GM12878 (cell line): ENCODE measurements around the gene TRIM62. TPM values are rescaled to one million over a fixed set of nuclear protein-coding genes. Genes with fewer than 3 reads are reported as not detected.

Source experiments
- ATAC-seq: fragments of 200-7000 bp; cut with Tn5 transposase; 3 replicates; pipeline ENCODE4 v1.9.1; 2020; ENCODE audit warnings: mild to moderate bottlenecking, moderate library complexity
- BruUV-seq: library from RNA; stranded (reverse); fragments of 400-500 nt; replicated peaks from 2 replicates; lab custom pipeline; 2021; lab: Mats Ljungman, UMichigan
- CTCF ChIA-PET: fragments of 300-600 bp; sonication (Branson Sonifier 250); formaldehyde crosslinking; extraction: SDS; loops from one replicate; lab custom pipeline; 2021; ENCODE audit warnings: inconsistent platforms; lab: Yijun Ruan, JAX
- POLR2A ChIA-PET: fragments of 350-600 bp; formaldehyde crosslinking; extraction: SDS; loops from one replicate; lab custom pipeline; 2021; ENCODE audit warnings: inconsistent platforms; lab: Charles Lee
- RAD21 ChIA-PET: fragments of 300-600 bp; sonication (Branson Sonifier 250); formaldehyde crosslinking; loops from one replicate; lab custom pipeline; 2023; ENCODE audit warnings: antibody characterized with exemption; ENCODE audit not compliant: unreplicated experiment; lab: Charles Lee
- SMC1A ChIA-PET: fragments of 300-600 bp; sonication (Branson Sonifier 250); formaldehyde crosslinking; loops from one replicate; lab custom pipeline; 2023; ENCODE audit not compliant: unreplicated experiment, uncharacterized antibody; lab: Charles Lee
- DNase-seq: peaks from one replicate; pipeline ENCODE4 v3.0.0-alpha.2; 2011; ENCODE audit warnings: low read depth, low spot score
- FAIRE-seq: peaks from 3 replicates; lab custom pipeline; 2011; peaks lifted over from hg19 to GRCh38; lab: Jason Lieb, UNC
- H2AFZ ChIP-seq: 2 replicates; pipeline ENCODE4 v1.6.0; 2011; ENCODE audit warnings: low read depth, low read length, control low read depth; ENCODE audit not compliant: control insufficient read depth
- H3K27ac ChIP-seq: 2 replicates; pipeline ENCODE4 v1.5.1; 2011; ENCODE audit warnings: control low read depth; ENCODE audit not compliant: control insufficient read depth, insufficient read depth
- H3K27me3 ChIP-seq, 2 experiments: replicated peaks in 1 of 2; 2 replicates each; pipeline versions ENCODE4 v1.6.0 to v1.6.1; 2011; ENCODE audit warnings: low read length in 1 of 2; ENCODE audit not compliant: control insufficient read depth in 2 of 2, insufficient read depth in 2 of 2
- H3K36me3 ChIP-seq, 2 experiments: 2 replicates each; pipeline ENCODE4 v1.5.1; 2011; ENCODE audit warnings: low read length in 1 of 2; ENCODE audit not compliant: control insufficient read depth in 2 of 2, insufficient read depth in 2 of 2
- H3K4me1 ChIP-seq: 2 replicates; pipeline ENCODE4 v1.6.1; 2011; ENCODE audit warnings: mild to moderate bottlenecking, low read length, moderate library complexity, mixed read lengths; ENCODE audit not compliant: control insufficient read depth, insufficient read depth
- H3K4me2 ChIP-seq: 2 replicates; pipeline ENCODE4 v1.6.0; 2011; ENCODE audit warnings: control low read depth; ENCODE audit not compliant: control insufficient read depth, insufficient read depth
- H3K4me3 ChIP-seq: fragments of 200-600 bp; sonication (generic); 2 replicates; pipeline ENCODE4 v1.5.1; 2016
- H3K79me2 ChIP-seq: 2 replicates; pipeline ENCODE4 v1.6.0; 2011; ENCODE audit warnings: low read length; ENCODE audit not compliant: control insufficient read depth, insufficient read depth
- H3K9ac ChIP-seq: 2 replicates; pipeline ENCODE4 v1.8.0; 2011; ENCODE audit warnings: low read length, control low read depth, mixed read lengths; ENCODE audit not compliant: control insufficient read depth, insufficient read depth
- H3K9me3 ChIP-seq: replicated peaks from 3 replicates; pipeline ENCODE4 v1.5.1; 2011; ENCODE audit warnings: mild to moderate bottlenecking, low read length; ENCODE audit not compliant: control insufficient read depth, insufficient read depth
- H4K20me1 ChIP-seq: 2 replicates; pipeline ENCODE4 v1.6.0; 2011; ENCODE audit not compliant: control insufficient read depth, insufficient read depth
- DPF2 ChIP-seq: fragments of 450-650 bp; IDR thresholded peaks from 2 replicates; pipeline ENCODE4 v1.6.1; 2017; ENCODE audit warnings: mild to moderate bottlenecking
- E4F1 ChIP-seq: fragments of 450-650 bp; IDR thresholded peaks from 2 replicates; pipeline ENCODE4 v1.6.1; 2018; ENCODE audit warnings: borderline replicate concordance, mild to moderate bottlenecking; ENCODE audit not compliant: partially characterized antibody
- MXI1 ChIP-seq: fragments of 150-350 bp; IDR thresholded peaks from 2 replicates; pipeline ENCODE4 v1.6.1; 2011; ENCODE audit warnings: low read depth, mild to moderate bottlenecking, inconsistent platforms, low read length, improper control_type of control experiment
- NFYA ChIP-seq: IDR thresholded peaks from 2 replicates; pipeline ENCODE4 v1.6.1; 2011; ENCODE audit warnings: low read depth, mild to moderate bottlenecking, low read length, improper control_type of control experiment, borderline replicate concordance
- PAX5 ChIP-seq: IDR thresholded peaks from 2 replicates; pipeline ENCODE4 v1.6.1; 2011; ENCODE audit warnings: low read depth, low read length, borderline replicate concordance
- PKNOX1 ChIP-seq: fragments of 450-650 bp; IDR thresholded peaks from 2 replicates; pipeline ENCODE4 v1.6.1; 2016; ENCODE audit warnings: mild to moderate bottlenecking
- RAD21 ChIP-seq: IDR thresholded peaks from 2 replicates; pipeline ENCODE4 v1.6.1; 2011; ENCODE audit warnings: mild to moderate bottlenecking, low read depth, low read length, moderate library complexity; ENCODE audit not compliant: insufficient read depth
- RUNX3 ChIP-seq: IDR thresholded peaks from 2 replicates; pipeline ENCODE4 v1.6.1; 2012; ENCODE audit warnings: low read length, inconsistent platforms
- TAF1 ChIP-seq: IDR thresholded peaks from 2 replicates; pipeline ENCODE4 v1.6.1; 2011; ENCODE audit warnings: mild to moderate bottlenecking, low read depth, low read length, borderline replicate concordance
- TCF3 ChIP-seq: IDR thresholded peaks from 2 replicates; pipeline ENCODE4 v1.6.1; 2012; ENCODE audit warnings: low read depth, mild to moderate bottlenecking, low read length, borderline replicate concordance; ENCODE audit not compliant: insufficient read depth
- USF1 ChIP-seq: IDR thresholded peaks from 2 replicates; pipeline ENCODE4 v1.6.1; 2011; ENCODE audit warnings: borderline replicate concordance, low read depth, mild to moderate bottlenecking, moderate library complexity, mixed read lengths, low read length; ENCODE audit not compliant: insufficient read depth; ENCODE audit errors: extremely low read length
- YY1 ChIP-seq: IDR thresholded peaks from 2 replicates; pipeline ENCODE4 v1.6.1; 2011; ENCODE audit warnings: low read depth, mild to moderate bottlenecking, low read length
- WGBS: methylation state at CpG from one replicate; pipeline ENCODE4 v1.1.6; 2016; ENCODE audit warnings: low lambda C conversion rate; ENCODE audit not compliant: insufficient replicate concordance, insufficient coverage; ENCODE audit errors: missing lambda C conversion rate; 5-methylcytosine and 5-hydroxymethylcytosine counted together
- in situ Hi-C: fragments of 300-500 bp; cut with MboI; formaldehyde crosslinking; loops from 9 replicates; pipeline ENCODE4 v1.14.3; 2018; ENCODE audit warnings: mixed read lengths
- intact Hi-C: fragments of 100-400 bp; cut with micrococcal nuclease; formaldehyde crosslinking; loops from one replicate; pipeline ENCODE4 v1.14.2; 2022; ENCODE audit not compliant: unreplicated experiment
- polyA plus RNA-seq, 11 experiments: library from polyadenylated mRNA; depleted of rRNA in 4 of 11; unstranded in 6 of 11; stranded (reverse) in 5 of 11; fragments of >200 nt; fragmentation: Nextera tagmentation in 4 of 11; fragmentation: Illumina TruSeq in 1 of 11; extraction: Ambion mirVana in 4 of 11; extraction: Trizol in 1 of 11; gene quantifications; 1 replicate in 1 of 11; 2 replicates in 10 of 11; pipeline versions ENCODE4 v1.2.1 to v1.2.3, GENCODE V29; 2011 to 2016; ENCODE audit warnings: inconsistent platforms in 2 of 11, missing spikeins in 2 of 11, low read depth in 1 of 11
- total RNA-seq, 4 experiments: library from RNA; depleted of rRNA in 3 of 4; stranded (reverse); fragments of >200 nt in 3 of 4; fragmentation: Illumina TruSeq in 1 of 4; extraction: Trizol in 1 of 4; gene quantifications; 2 replicates each; pipeline versions ENCODE4 v1.2.1 to v1.2.3, GENCODE V29; 2013 to 2021
- TF ChIP-seq, protein P1 (sequence below): IDR thresholded peaks from 2 replicates; pipeline ENCODE4 v1.6.1; 2012; ENCODE audit warnings: low read depth, low read length, improper control_type of control experiment
- TF ChIP-seq, protein P2 (sequence below): fragments of 450-650 bp; IDR thresholded peaks from 2 replicates; pipeline ENCODE4 v1.6.1; 2017; ENCODE audit warnings: mild to moderate bottlenecking, low read depth, inconsistent platforms; ENCODE audit not compliant: poor library complexity, severe bottlenecking

TRIM62 gene
- total and polyA plus RNA-seq, 10 of the 15 experiments (the other 5 are each of a cell fraction or from before 2014, with no cell fraction given) = 0.52 to 4.2 (median 1.9) TPM

DNA sequence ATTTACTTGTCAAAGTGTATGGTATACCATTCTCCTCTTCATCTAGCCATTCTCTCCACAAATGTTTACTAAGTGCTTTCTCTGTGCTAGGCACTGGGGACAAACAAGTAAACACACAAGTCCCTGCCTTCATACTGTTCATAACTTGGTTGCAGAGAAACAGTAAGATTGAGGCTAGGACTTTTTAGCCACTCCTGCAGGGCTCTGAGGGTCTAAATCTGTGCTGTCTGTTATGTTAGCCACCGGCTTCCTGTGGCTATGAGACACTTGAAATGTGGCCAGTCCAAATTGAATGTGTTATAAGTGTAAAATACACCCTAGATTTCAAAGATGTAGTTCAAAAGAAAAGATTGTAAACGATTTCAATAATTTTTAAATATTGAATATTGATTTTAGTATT is 50.7 kb downstream of the TRIM62 start (continued):
- TF ChIP-seq USF1 (no peak), RAD21 (no peak)

DNA sequence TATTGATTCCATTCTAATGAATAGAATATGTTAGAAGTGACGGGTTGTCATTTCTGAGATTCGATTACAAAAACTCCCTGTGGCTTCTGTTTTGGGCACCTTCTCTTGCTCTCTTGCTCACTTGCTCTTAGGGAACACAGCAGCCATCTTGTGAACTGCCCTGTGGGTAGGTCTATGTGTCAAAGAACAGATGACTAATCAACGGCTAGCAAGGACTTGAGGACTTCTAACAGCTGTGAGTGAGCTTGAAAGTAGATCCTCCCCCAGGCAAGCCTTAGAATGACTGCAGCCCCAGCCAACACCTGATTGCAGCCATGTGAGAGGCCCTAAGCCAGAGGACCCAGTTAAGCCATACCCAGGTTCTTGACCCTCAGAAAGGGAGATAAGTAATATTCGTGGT is 51.5 kb downstream of the TRIM62 start:
- DNase-seq (no peak), FAIRE-seq (no peak), ATAC-seq (peak; percentile 26)
- no peaks in the 10 kb centered on the region for H3K36me3 ChIP-seq
- intact Hi-C loops = no loop called here
- H4K20me1 ChIP-seq = no peaks in the 10 kb centered on the region
- ChIA-PET CTCF (interaction anchor here (2.3 to 6.0 kb wide), 2 partner anchors 8 to 165 kb away, joined by 8 to 51 read pairs; no protein-coding TSS in a partner anchor), RAD21 (interaction anchor here (1.5 kb wide), 1 partner anchor 165 kb away, joined by 3 read pairs; no protein-coding TSS in a partner anchor), POLR2A (interaction anchor here (0.5 to 1.5 kb wide), 2 partner anchors 51 to 178 kb away, joined by 3 read pairs; no protein-coding TSS in a partner anchor), SMC1A (interaction anchor here (0.9 to 1.3 kb wide), 2 partner anchors 40 to 56 kb away, joined by 3 to 4 read pairs; no protein-coding TSS in a partner anchor)
- H3K9ac ChIP-seq = no peak overlapping the region
- H3K4me1 ChIP-seq = peaks cover 19% of the 10 kb centered on the region
- no TSS peak for BruUV-seq
- H3K27ac ChIP-seq = no peak overlapping the region
- in situ Hi-C loops = no loop called here
- H3K4me2 ChIP-seq = 0 out of 2 replicates have a peak overlapping the region, but pooled peaks have one; percentile 4
- no peaks in the 10 kb centered on the region for H3K9me3 ChIP-seq
- H3K27me3 ChIP-seq = no peaks in the 10 kb centered on the region
- H3K4me3 ChIP-seq = no peak overlapping the region
- 50% methylated on average over 4 of the region's 4 CpGs for WGBS
- H3K79me2 ChIP-seq = peaks cover 15% of the 10 kb centered on the region
- no peak overlapping the region; the same call in 1 of the 2 replicates for H2AFZ ChIP-seq
- TF ChIP-seq MXI1 = no peak
- TF ChIP-seq NFYA = no peak
- peak; percentile 18; the same call in 1 of the 2 replicates for TF ChIP-seq TAF1
- TF ChIP-seq RUNX3 = 0 out of 2 replicates have a peak, but pooled peaks have one; percentile 21
- TF ChIP-seq, protein P1, sequence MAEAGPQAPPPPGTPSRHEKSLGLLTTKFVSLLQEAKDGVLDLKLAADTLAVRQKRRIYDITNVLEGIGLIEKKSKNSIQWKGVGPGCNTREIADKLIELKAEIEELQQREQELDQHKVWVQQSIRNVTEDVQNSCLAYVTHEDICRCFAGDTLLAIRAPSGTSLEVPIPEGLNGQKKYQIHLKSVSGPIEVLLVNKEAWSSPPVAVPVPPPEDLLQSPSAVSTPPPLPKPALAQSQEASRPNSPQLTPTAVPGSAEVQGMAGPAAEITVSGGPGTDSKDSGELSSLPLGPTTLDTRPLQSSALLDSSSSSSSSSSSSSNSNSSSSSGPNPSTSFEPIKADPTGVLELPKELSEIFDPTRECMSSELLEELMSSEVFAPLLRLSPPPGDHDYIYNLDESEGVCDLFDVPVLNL = no peak
- peak; percentile 82 for TF ChIP-seq PKNOX1
- no peak for TF ChIP-seq PAX5
- TF ChIP-seq TCF3 = 0 out of 2 replicates have a peak, but pooled peaks have one; percentile 24
- TF ChIP-seq YY1 = peak; percentile 93
- no peak for TF ChIP-seq DPF2
- TF ChIP-seq, protein P2, sequence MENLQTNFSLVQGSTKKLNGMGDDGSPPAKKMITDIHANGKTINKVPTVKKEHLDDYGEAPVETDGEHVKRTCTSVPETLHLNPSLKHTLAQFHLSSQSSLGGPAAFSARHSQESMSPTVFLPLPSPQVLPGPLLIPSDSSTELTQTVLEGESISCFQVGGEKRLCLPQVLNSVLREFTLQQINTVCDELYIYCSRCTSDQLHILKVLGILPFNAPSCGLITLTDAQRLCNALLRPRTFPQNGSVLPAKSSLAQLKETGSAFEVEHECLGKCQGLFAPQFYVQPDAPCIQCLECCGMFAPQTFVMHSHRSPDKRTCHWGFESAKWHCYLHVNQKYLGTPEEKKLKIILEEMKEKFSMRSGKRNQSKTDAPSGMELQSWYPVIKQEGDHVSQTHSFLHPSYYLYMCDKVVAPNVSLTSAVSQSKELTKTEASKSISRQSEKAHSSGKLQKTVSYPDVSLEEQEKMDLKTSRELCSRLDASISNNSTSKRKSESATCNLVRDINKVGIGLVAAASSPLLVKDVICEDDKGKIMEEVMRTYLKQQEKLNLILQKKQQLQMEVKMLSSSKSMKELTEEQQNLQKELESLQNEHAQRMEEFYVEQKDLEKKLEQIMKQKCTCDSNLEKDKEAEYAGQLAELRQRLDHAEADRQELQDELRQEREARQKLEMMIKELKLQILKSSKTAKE = no peak
- no peak for TF ChIP-seq E4F1
